ENCODE measurements around the gene IL36G. TPM values are rescaled to one million over a fixed set of nuclear protein-coding genes. Genes with fewer than 3 reads are reported as not detected.

The IL36G gene
- total RNA-seq, 2 donors from 2014 or later = 0.31 TPM; not detected in 1

- intact Hi-C loops (cut with DNase I, micrococcal nuclease) = no loop called here
- ATAC-seq (no peak), DNase-seq (no peak)
Observed at GRCh38 chr2:113012436-113013335, 34.9 kb downstream of the IL36G start.

GRCh38 chr2:113013336-113013661 lies 35.5 kb downstream of the IL36G start:
- intact Hi-C loops (cut with DNase I, micrococcal nuclease) = no loop called here
- DNase-seq = no peak
- ATAC-seq = no peak

- DNase-seq (no peak), ATAC-seq (no peak)
- intact Hi-C loops (cut with DNase I, micrococcal nuclease) = no loop called here
Observed at GRCh38 chr2:113014067-113014466, 36.3 kb downstream of the IL36G start.

GRCh38 chr2:113015042-113015441 lies 37.2 kb downstream of the IL36G start:
- ATAC-seq (no peak), DNase-seq (no peak)
- intact Hi-C loops (cut with DNase I, micrococcal nuclease) = no loop called here

- no peak for ATAC-seq
- DNase-seq = no peak
- intact Hi-C loops (cut with DNase I, micrococcal nuclease) = no loop called here
Observed at GRCh38 chr2:113015655-113016054, 37.8 kb downstream of the IL36G start.

- no peak for DNase-seq
- intact Hi-C loops (cut with DNase I, micrococcal nuclease) = no loop called here
- ATAC-seq = no peak
Observed at GRCh38 chr2:113018509-113018908, 40.7 kb downstream of the IL36G start.

GRCh38 chr2:113021312-113021711 lies 43.5 kb downstream of the IL36G start:
- no peak for DNase-seq
- intact Hi-C loops (cut with DNase I, micrococcal nuclease) = no loop called here
- ATAC-seq = no peak

- intact Hi-C loops (cut with DNase I, micrococcal nuclease) = no loop called here
- ATAC-seq = no peak
- no peak for DNase-seq
Observed at GRCh38 chr2:113024764-113025163, 47.0 kb downstream of the IL36G start.

- DNase-seq = no peak
- intact Hi-C loops (cut with DNase I, micrococcal nuclease) = no loop called here
- ATAC-seq = no peak
Observed at GRCh38 chr2:113025737-113026136, 47.9 kb downstream of the IL36G start.

- intact Hi-C loops (cut with DNase I, micrococcal nuclease) = no loop called here
- DNase-seq (no peak), ATAC-seq (no peak)
Observed at GRCh38 chr2:113027691-113028090, 49.9 kb downstream of the IL36G start.

GRCh38 chr2:113028112-113028511 lies 50.3 kb downstream of the IL36G start:
- intact Hi-C loops (cut with DNase I, micrococcal nuclease) = no loop called here
- DNase-seq (no peak), ATAC-seq (no peak)

- intact Hi-C loops (cut with DNase I, micrococcal nuclease) = no loop called here
- ATAC-seq (peak; percentile 48), DNase-seq (no peak)
Observed at GRCh38 chr2:113032737-113033136, 54.9 kb downstream of the IL36G start.

- intact Hi-C loops (cut with DNase I, micrococcal nuclease) = no loop called here
- ATAC-seq = no peak
- no peak for DNase-seq
Observed at GRCh38 chr2:113034016-113034415, 56.2 kb downstream of the IL36G start.

Other genes with a start within 250 kb of the IL36G start
- gene CKAP2L, start 213.4 kb upstream of the IL36G start, total RNA-seq = 1 to 10 TPM; 1.4 to 4.7 TPM
- under 1 TPM; 0.12 to 0.17 TPM for gene IL1A, start 193.5 kb upstream of the IL36G start, total RNA-seq
- 1 to 10 TPM; 4.2 to 7.3 TPM for gene IL1B, start 141.2 kb upstream of the IL36G start, total RNA-seq
- 1 to 10 TPM in 1 of 2 donors, under 1 TPM in 1; 0.64 to 1.5 TPM for gene IL37, start 66.8 kb upstream of the IL36G start, total RNA-seq
- gene IL36A, start 27.5 kb downstream of the IL36G start, total RNA-seq = not detected
- not detected for gene IL36B, start 74.9 kb downstream of the IL36G start, total RNA-seq
- not detected for gene IL36RN, start 81.2 kb downstream of the IL36G start, total RNA-seq
- gene IL1F10, start 90.0 kb downstream of the IL36G start, total RNA-seq = not detected
- 10 to 100 TPM in 1 of 2 donors, 1 to 10 TPM in 1; 2.6 to 15.7 TPM for gene IL1RN, start 149.6 kb downstream of the IL36G start, total RNA-seq
- 10 to 100 TPM; 68.4 to 72.1 TPM for gene PSD4, start 196.0 kb downstream of the IL36G start, total RNA-seq